Ovary (tissue), 3 donors: ENCODE data around the gene SCAMP2.

Source experiments
- CTCF ChIP-seq, 3 donors: fragments of 450-650 bp in 2 of 3; fragments of 200-600 bp in 1 of 3; IDR thresholded peaks; one replicate each; pipeline versions ENCODE4 v1.5.1 to v1.8.0; 2016 to 2022; ENCODE audit warnings: antibody characterized with exemption in 3 of 3, mild to moderate bottlenecking in 1 of 3
- EP300 ChIP-seq: sonication (generic); formaldehyde crosslinking; IDR thresholded peaks from one replicate; pipeline ENCODE4 v1.6.1; 2017; ENCODE audit warnings: antibody characterized with exemption
- donor health status: DM: no; HTN: no; CAD: no.

- no peak for TF ChIP-seq CTCF (IDR thresholded peaks at IDR 0.05)
- no peak for TF ChIP-seq EP300
These were observed 31.2 kb downstream of the SCAMP2 start for GRCh38 chr15:74841891-74842373.
